HG03045 (cell line): Measurements from ENCODE around the gene UBE3D.

Experiments
- ATAC-seq: cut with Tn5 transposase; IDR thresholded peaks from one replicate; pipeline ENCODE4 v1.9.1; 2021; ENCODE audit warnings: mild to moderate bottlenecking, moderate library complexity; ENCODE audit not compliant: unreplicated experiment

UBE3D gene

DNA sequence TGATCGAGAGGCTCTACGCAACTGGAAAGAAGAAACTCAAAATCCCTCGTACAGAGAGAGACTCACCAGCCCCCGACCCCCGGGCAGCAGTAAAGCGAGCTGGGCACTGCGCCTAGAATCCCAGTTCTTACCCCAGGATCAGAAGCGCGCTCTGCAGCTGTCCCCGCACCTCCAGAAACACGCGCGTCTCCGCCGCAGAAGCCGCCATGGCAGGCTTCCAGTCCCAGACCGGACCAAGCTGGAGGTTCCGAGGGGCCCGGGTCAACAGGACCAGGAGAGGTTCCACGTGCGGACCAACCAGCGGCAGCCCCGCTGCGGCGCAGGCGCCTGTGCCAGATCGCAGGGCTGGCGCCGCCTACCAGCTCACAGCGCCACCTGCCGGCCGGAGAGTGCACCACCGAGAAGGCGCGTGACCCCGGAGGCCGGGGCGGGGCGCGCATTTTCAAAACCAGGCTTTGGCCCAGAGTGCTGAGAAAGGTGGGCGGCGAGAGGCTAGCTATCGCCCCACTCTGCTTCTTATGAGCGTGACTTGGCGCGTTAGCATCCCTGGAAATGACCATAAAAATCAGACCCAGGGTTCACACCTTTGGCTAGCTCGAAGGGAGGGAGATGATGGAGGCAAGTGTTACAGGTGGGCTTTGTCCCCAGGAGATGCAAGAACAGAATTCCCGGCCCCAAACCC lies at the start of gene UBE3D:
Gene UBE3D (minus strand): TSS at position 331 of the 682 bp plus-strand sequence. CDS start 123 bp downstream, at position 208.
- ATAC-seq, result peak; percentile 64

- ATAC-seq, result no peak
Measured at GRCh38 chr6:83114164-83114563, 48.5 kb upstream of the UBE3D start.

DNA sequence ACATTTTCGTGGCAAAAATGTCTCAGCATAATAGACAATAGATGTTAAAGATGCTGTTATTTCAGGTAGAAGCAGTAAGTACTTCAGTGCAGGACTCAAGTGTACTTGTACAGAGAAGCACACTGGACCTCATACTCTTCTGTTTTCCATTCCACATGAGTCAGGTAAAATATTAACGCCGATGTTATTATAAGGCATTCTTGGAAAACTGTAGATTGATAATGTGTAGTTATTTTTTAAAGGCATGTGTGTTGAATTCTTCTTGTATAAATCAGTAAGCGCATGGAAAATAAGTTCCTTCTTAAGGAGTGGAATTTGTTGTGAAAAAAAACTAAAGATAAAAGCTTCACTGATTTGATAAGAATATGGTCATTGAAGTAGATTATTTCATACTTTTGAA lies 47.6 kb upstream of the UBE3D start:
- no peak for ATAC-seq

DNA sequence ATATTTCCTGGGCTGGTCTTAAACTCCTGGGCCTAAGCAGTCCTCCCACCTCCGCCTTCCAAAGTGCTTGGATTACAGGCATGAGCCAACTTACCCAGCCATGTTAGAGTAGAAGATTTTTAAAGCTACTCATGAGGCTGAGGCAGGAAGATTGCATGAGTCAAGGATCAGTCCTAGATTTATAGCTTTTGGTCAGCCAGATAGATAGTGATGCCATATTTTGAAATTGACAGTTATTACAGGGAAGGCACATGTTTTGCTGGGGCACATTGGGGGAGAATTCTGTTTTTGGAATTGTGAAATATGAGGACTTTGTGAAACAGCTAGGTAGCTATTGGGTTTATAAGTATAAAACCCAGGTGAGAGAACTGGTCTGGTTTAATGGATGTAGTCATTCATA lies 42.7 kb upstream of the UBE3D start:
- no peak for ATAC-seq

GRCh38 chr6:83098589-83098988 lies 32.9 kb upstream of the UBE3D start:
- ATAC-seq, result no peak

DNA sequence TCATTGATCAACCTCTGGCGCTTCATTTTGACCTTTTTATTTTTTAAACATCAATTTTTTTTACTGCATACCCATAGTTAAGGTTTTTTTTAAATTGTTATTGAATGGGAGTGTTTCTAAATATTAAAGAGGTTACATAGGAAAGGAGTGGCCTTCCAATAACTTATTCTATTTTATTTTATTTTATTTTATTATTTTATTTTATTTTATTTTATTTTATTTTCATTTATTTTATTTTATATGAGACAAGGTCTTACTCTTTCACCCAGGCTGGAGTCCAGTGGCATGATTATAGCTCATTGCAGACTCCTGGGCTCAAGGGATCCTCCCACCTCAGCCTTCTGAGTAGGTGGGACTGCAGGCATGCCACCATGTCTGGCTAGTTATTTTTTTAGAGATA lies 32.0 kb upstream of the UBE3D start:
- ATAC-seq, result no peak

DNA sequence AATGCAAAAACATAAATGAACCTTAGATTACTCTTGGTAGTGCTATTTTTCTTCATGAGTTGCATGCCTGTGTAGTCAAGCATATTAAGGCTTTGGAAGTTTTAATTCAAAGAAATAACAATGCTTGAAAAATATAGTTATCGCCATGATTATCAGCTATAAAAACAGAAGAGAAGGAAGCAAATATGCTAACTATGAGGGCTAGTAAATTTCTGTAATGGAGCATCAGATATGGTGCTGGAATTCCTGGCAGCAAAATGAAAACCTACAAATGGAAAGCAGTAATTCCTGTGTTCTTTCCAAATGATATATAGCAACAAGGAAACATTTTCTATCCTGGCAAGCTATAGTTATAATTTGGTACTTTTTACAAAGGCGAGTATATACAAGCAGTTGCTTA lies 31.6 kb upstream of the UBE3D start:
- no peak for ATAC-seq

DNA sequence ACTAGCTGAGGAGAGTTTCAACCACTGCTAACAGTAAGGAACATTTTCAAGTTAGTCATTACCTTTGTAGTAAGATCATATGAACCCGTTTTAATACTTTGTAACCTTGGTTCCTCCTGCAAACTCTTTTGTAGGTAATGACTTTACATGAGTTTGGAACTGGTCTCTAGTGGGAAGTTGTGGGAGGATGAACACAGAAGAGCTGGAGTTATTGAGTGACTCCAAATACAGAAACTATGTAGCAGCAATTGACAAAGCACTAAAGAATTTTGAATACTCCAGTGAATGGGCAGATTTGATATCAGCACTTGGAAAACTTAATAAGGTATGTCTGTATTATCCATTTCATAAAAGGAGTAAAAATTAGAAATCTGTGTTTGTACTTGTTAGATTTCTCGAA lies 31.1 kb upstream of the UBE3D start:
- no peak for ATAC-seq

GRCh38 chr6:83092756-83093399 lies 27.2 kb upstream of the UBE3D start:
- ATAC-seq, result no peak

DNA sequence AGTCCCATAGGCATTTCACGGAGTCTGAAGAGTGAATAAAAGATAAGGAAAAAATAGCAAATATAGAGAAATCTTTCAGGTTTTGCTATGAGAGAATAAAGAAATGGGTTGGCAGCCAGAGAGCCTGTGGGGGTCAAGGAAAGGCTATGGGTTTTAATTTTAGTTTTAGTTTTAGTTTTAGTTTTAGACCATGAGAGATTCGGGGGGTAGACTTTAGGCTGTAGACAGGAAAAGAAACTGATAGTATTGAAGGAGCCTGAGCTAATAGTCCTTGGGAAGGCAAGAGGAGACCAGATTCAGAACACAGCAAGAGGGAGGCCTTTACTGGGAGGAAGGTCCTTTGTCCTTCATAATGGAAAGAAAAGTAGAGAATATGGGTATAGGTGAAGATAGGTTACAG lies 21.1 kb upstream of the UBE3D start:
- ATAC-seq, result peak; percentile 97

GRCh38 chr6:83083476-83083875 lies 17.8 kb upstream of the UBE3D start:
- no peak for ATAC-seq

GRCh38 chr6:83073615-83074014 lies 8.0 kb upstream of the UBE3D start:
- ATAC-seq, result no peak

- ATAC-seq, result no peak
Measured at GRCh38 chr6:83072726-83073125, 7.1 kb upstream of the UBE3D start.

GRCh38 chr6:83071707-83072106 lies 6.1 kb upstream of the UBE3D start:
- no peak for ATAC-seq

DNA sequence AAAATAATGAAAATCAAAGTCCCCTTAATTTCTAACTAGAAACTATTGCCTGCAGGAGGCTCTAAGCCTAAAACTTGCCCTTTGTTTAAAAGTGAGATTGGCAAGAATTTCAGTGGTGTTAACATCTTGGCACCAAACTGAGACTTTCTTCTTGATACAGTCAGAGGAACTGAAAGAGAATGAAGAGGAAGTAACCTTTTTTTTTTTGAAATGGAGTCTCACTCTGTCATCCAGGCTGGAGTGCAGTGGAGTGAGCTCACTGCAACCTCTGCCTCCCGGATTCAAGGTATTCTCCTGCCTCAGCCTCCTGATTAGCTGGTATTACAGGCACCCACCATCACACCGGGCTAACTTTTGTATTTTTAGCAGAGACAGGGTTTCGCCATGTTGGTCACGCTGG lies 5.4 kb upstream of the UBE3D start:
- peak; percentile 45 for ATAC-seq

DNA sequence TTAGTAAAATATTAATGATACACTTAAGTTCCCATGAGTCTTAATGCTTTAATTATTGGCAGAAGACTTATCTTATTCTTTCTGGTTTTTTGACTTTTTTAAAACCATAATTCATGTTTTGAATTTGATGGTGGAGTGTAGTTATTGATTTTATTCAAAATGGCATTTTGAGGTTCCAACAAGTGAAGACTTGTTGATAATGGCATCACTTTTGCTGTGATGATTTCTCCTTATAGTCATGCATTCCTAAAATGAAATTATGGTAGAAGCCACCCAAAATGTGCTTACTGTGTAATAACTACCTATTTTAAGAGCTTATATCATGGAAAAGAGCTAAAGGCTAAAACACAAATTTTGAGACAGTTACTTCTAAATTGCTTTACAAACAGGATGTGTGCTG lies 4.0 kb upstream of the UBE3D start:
- no peak for ATAC-seq

GRCh38 chr6:83068616-83069015 lies 3.0 kb upstream of the UBE3D start:
- ATAC-seq, result no peak

DNA sequence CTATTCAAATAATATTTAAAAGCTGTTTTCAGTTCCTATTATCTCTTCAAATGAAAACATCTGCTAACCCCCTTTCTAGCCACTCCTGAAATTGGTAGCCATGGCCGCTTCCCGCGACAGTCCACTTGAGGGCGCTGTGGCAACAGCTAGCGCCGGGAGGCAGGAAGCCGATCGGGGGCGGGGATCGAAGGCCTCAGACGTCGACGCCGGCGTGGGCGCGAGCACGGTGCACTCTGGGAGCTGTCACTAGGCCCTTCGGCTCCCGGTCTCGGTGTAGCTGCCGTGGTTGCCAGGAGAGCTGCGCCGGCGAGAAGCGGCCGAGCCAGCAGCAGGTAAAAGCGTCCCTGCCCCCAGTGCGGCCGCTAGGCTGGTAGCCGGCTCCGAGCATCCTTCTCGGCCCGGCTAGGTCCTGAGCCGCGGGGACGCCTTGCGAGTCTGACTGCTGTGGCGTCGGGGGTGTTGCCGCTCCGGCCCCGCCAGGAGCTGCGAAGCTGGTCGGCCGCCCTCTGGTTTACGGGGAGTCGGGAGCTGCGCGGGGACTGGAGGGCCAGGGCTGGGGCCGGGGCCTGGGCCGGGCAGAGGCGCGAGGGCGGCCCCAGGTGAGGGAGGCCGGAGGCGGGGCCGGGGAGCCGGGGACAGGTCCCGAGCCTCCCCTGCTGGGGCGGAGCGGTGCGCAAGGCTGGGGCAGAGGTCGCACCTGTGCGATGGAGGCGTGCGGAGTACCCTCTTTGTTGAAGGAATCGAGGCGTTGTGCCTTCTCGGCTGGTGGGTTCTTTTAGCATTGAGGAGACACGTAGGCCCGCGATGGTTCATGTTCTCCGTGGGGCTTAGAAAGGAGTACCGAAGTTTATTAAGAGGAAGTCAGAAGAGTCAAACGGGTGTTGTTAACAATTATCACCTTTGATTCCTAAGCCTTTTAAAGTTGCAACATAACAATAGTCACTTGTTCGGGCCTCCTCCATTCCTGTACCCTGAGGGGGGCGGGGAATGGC lies 2.1 kb upstream of the UBE3D start, which contains the start of gene DOP1A:
Gene DOP1A (plus strand): TSS at position 224 of the 992 bp plus-strand sequence. CDS start 29,307 bp downstream, outside the sequence.
- ATAC-seq, result peak; percentile 91

- no peak for ATAC-seq
Measured at GRCh38 chr6:83062225-83062624, 3.4 kb downstream of the UBE3D start.

DNA sequence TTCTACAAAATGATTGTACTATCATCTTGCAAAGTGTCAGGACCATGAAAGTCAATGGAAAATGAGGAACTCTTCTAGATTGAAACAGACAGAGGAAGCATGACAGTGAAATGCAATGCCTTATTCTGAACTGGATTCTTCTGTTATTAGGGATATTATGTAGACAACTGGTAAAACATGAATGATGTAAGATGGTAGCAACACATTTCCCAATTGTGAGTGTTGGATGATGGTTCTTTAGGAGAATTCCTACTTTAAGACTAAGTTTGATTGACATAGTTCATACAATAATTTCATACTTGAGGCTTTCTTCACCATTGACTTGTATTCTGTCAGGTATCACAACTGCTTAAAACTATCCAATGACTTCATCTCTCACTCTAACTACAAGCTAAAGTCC lies 4.5 kb downstream of the UBE3D start:
- no peak for ATAC-seq

GRCh38 chr6:83057705-83058321 lies 7.8 kb downstream of the UBE3D start:
- ATAC-seq, result peak; percentile 84
